GM12878 (cell line): ENCODE data around the gene WNT5B. TPM values are rescaled to one million over a fixed set of nuclear protein-coding genes. Genes with fewer than 3 reads are reported as not detected.

Experiments used
- ATAC-seq: fragments of 200-7000 bp; cut with Tn5 transposase; 3 replicates; pipeline ENCODE4 v1.9.1; 2020; ENCODE audit warnings: mild to moderate bottlenecking, moderate library complexity
- BruUV-seq: library from RNA; stranded (reverse); fragments of 400-500 nt; replicated peaks from 2 replicates; lab custom pipeline; 2021; lab: Mats Ljungman, UMichigan
- CTCF ChIA-PET: fragments of 300-600 bp; sonication (Branson Sonifier 250); formaldehyde crosslinking; extraction: SDS; loops from one replicate; lab custom pipeline; 2021; ENCODE audit warnings: inconsistent platforms; lab: Yijun Ruan, JAX
- POLR2A ChIA-PET: fragments of 350-600 bp; formaldehyde crosslinking; extraction: SDS; loops from one replicate; lab custom pipeline; 2021; ENCODE audit warnings: inconsistent platforms; lab: Charles Lee
- RAD21 ChIA-PET: fragments of 300-600 bp; sonication (Branson Sonifier 250); formaldehyde crosslinking; loops from one replicate; lab custom pipeline; 2023; ENCODE audit warnings: antibody characterized with exemption; ENCODE audit not compliant: unreplicated experiment; lab: Charles Lee
- SMC1A ChIA-PET: fragments of 300-600 bp; sonication (Branson Sonifier 250); formaldehyde crosslinking; loops from one replicate; lab custom pipeline; 2023; ENCODE audit not compliant: unreplicated experiment, uncharacterized antibody; lab: Charles Lee
- DNase-seq: peaks from one replicate; pipeline ENCODE4 v3.0.0-alpha.2; 2011; ENCODE audit warnings: low read depth, low spot score
- FAIRE-seq: peaks from 3 replicates; lab custom pipeline; 2011; peaks lifted over from hg19 to GRCh38; lab: Jason Lieb, UNC
- H2AFZ ChIP-seq: 2 replicates; pipeline ENCODE4 v1.6.0; 2011; ENCODE audit warnings: low read depth, low read length, control low read depth; ENCODE audit not compliant: control insufficient read depth
- H3K27ac ChIP-seq: 2 replicates; pipeline ENCODE4 v1.5.1; 2011; ENCODE audit warnings: control low read depth; ENCODE audit not compliant: control insufficient read depth, insufficient read depth
- H3K27me3 ChIP-seq, 2 experiments: replicated peaks in 1 of 2; 2 replicates each; pipeline versions ENCODE4 v1.6.0 to v1.6.1; 2011; ENCODE audit warnings: low read length in 1 of 2; ENCODE audit not compliant: control insufficient read depth in 2 of 2, insufficient read depth in 2 of 2
- H3K36me3 ChIP-seq, 2 experiments: 2 replicates each; pipeline ENCODE4 v1.5.1; 2011; ENCODE audit warnings: low read length in 1 of 2; ENCODE audit not compliant: control insufficient read depth in 2 of 2, insufficient read depth in 2 of 2
- H3K4me1 ChIP-seq: 2 replicates; pipeline ENCODE4 v1.6.1; 2011; ENCODE audit warnings: mild to moderate bottlenecking, low read length, moderate library complexity, mixed read lengths; ENCODE audit not compliant: control insufficient read depth, insufficient read depth
- H3K4me2 ChIP-seq: 2 replicates; pipeline ENCODE4 v1.6.0; 2011; ENCODE audit warnings: control low read depth; ENCODE audit not compliant: control insufficient read depth, insufficient read depth
- H3K4me3 ChIP-seq: fragments of 200-600 bp; sonication (generic); 2 replicates; pipeline ENCODE4 v1.5.1; 2016
- H3K79me2 ChIP-seq: 2 replicates; pipeline ENCODE4 v1.6.0; 2011; ENCODE audit warnings: low read length; ENCODE audit not compliant: control insufficient read depth, insufficient read depth
- H3K9ac ChIP-seq: 2 replicates; pipeline ENCODE4 v1.8.0; 2011; ENCODE audit warnings: low read length, control low read depth, mixed read lengths; ENCODE audit not compliant: control insufficient read depth, insufficient read depth
- H3K9me3 ChIP-seq: replicated peaks from 3 replicates; pipeline ENCODE4 v1.5.1; 2011; ENCODE audit warnings: mild to moderate bottlenecking, low read length; ENCODE audit not compliant: control insufficient read depth, insufficient read depth
- H4K20me1 ChIP-seq: 2 replicates; pipeline ENCODE4 v1.6.0; 2011; ENCODE audit not compliant: control insufficient read depth, insufficient read depth
- ASH2L ChIP-seq: fragments of 300-600, 200-600 bp; sonication (generic); IDR thresholded peaks from 2 replicates; pipeline ENCODE4 v1.6.1; 2017; ENCODE audit warnings: low read depth, mild to moderate bottlenecking, borderline replicate concordance
- CEBPB ChIP-seq, 2 experiments: fragments of 150-350 bp in 1 of 2; IDR thresholded peaks; 2 replicates each; pipeline ENCODE4 v1.6.1; 2012 to 2014; ENCODE audit warnings: low read depth in 2 of 2, low read length in 2 of 2, borderline replicate concordance in 1 of 2, inconsistent platforms in 1 of 2
- CHD4 ChIP-seq: fragments of 200-600 bp; sonication (generic); IDR thresholded peaks from 2 replicates; pipeline ENCODE4 v1.6.1; 2016; ENCODE audit warnings: mild to moderate bottlenecking
- GABPA ChIP-seq: IDR thresholded peaks from 2 replicates; pipeline ENCODE4 v1.6.1; 2014; ENCODE audit warnings: antibody characterized with exemption, low read depth, mild to moderate bottlenecking, inconsistent platforms
- JUND ChIP-seq: IDR thresholded peaks from 2 replicates; pipeline ENCODE4 v1.6.1; 2012; ENCODE audit warnings: low read depth, mild to moderate bottlenecking, low read length, improper control_type of control experiment, moderate library complexity
- MTA2 ChIP-seq: fragments of 450-650 bp; IDR thresholded peaks from 2 replicates; pipeline ENCODE4 v1.6.1; 2016; ENCODE audit warnings: low read depth, mild to moderate bottlenecking, moderate library complexity
- MYC ChIP-seq: IDR thresholded peaks from 2 replicates; pipeline ENCODE4 v1.6.1; 2011; ENCODE audit warnings: mild to moderate bottlenecking, low read length, moderate library complexity, inconsistent platforms; ENCODE audit not compliant: insufficient read depth, insufficient replicate concordance, insufficient read length, severe bottlenecking
- NBN ChIP-seq: fragments of 450-650 bp; IDR thresholded peaks from 2 replicates; pipeline ENCODE4 v1.6.1; 2016
- NFXL1 ChIP-seq: fragments of 450-650 bp; IDR thresholded peaks from 2 replicates; pipeline ENCODE4 v1.6.1; 2017; ENCODE audit warnings: antibody characterized with exemption, mild to moderate bottlenecking, borderline replicate concordance
- RUNX3 ChIP-seq: IDR thresholded peaks from 2 replicates; pipeline ENCODE4 v1.6.1; 2012; ENCODE audit warnings: low read length, inconsistent platforms
- SIN3A ChIP-seq: IDR thresholded peaks from 2 replicates; pipeline ENCODE4 v1.6.1; 2012; ENCODE audit warnings: low read depth, low read length, improper control_type of control experiment
- SMARCA5 ChIP-seq: fragments of 450-650 bp; IDR thresholded peaks from 2 replicates; pipeline ENCODE4 v1.6.1; 2017; ENCODE audit warnings: mild to moderate bottlenecking
- TBL1XR1 ChIP-seq: IDR thresholded peaks from 2 replicates; pipeline ENCODE4 v1.6.1; 2012; ENCODE audit warnings: low read depth, low read length, improper control_type of control experiment
- TCF12 ChIP-seq: IDR thresholded peaks from 2 replicates; pipeline ENCODE4 v1.6.1; 2011; ENCODE audit warnings: low read depth, mild to moderate bottlenecking, low read length
- ZNF274 ChIP-seq: IDR thresholded peaks from one replicate; pipeline ENCODE4 v1.8.0; 2011; ENCODE audit not compliant: insufficient read length, insufficient read depth
- ZSCAN29 ChIP-seq: fragments of 450-650 bp; IDR thresholded peaks from 2 replicates; pipeline ENCODE4 v1.6.1; 2017; ENCODE audit warnings: mild to moderate bottlenecking, moderate library complexity
- ZZZ3 ChIP-seq: IDR thresholded peaks from 2 replicates; pipeline ENCODE4 v1.6.1; 2011; ENCODE audit warnings: low read depth; ENCODE audit not compliant: control insufficient read depth, insufficient read length
- WGBS: methylation state at CpG from one replicate; pipeline ENCODE4 v1.1.6; 2016; ENCODE audit warnings: low lambda C conversion rate; ENCODE audit not compliant: insufficient replicate concordance, insufficient coverage; ENCODE audit errors: missing lambda C conversion rate; 5-methylcytosine and 5-hydroxymethylcytosine counted together
- in situ Hi-C: fragments of 300-500 bp; cut with MboI; formaldehyde crosslinking; loops from 9 replicates; pipeline ENCODE4 v1.14.3; 2018; ENCODE audit warnings: mixed read lengths
- intact Hi-C: fragments of 100-400 bp; cut with micrococcal nuclease; formaldehyde crosslinking; loops from one replicate; pipeline ENCODE4 v1.14.2; 2022; ENCODE audit not compliant: unreplicated experiment
- polyA plus RNA-seq, 11 experiments: library from polyadenylated mRNA; depleted of rRNA in 4 of 11; unstranded in 6 of 11; stranded (reverse) in 5 of 11; fragments of >200 nt; fragmentation: Nextera tagmentation in 4 of 11; fragmentation: Illumina TruSeq in 1 of 11; extraction: Ambion mirVana in 4 of 11; extraction: Trizol in 1 of 11; gene quantifications; 1 replicate in 1 of 11; 2 replicates in 10 of 11; pipeline versions ENCODE4 v1.2.1 to v1.2.3, GENCODE V29; 2011 to 2016; ENCODE audit warnings: inconsistent platforms in 2 of 11, missing spikeins in 2 of 11, low read depth in 1 of 11
- total RNA-seq, 4 experiments: library from RNA; depleted of rRNA in 3 of 4; stranded (reverse); fragments of >200 nt in 3 of 4; fragmentation: Illumina TruSeq in 1 of 4; extraction: Trizol in 1 of 4; gene quantifications; 2 replicates each; pipeline versions ENCODE4 v1.2.1 to v1.2.3, GENCODE V29; 2013 to 2021

The WNT5B gene
- total and polyA plus RNA-seq, 10 of the 15 experiments (the other 5 are each of a cell fraction or from before 2014, with no cell fraction given) = 0.45 to 18.3 (median 5.4) TPM

DNA sequence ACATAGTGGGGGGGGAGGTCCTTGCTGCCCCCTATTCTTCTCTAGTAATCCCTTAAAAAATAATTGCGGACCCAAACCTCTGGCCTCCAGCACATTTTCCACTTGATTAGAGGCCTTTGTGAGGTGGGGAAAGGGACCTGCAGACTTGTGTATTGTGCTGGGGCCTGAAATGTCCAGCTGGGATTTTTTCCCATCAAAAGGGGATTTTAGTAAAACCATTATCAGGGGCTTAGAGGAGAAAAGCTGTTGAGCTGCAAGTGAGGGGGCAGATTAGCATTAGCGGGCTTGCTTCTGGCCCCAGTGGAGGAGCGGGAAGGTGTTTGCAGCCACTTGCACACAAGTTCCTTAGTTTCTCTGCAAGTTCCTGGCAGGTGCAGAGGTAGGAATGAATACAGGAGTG lies 48.5 kb upstream of the WNT5B start:
- Histone ChIP-seq H3K9me3 (no peaks in the 10 kb centered on the region), H4K20me1 (no peaks in the 10 kb centered on the region), H3K27me3 (no peaks in the 10 kb centered on the region), H3K4me1 (no peaks in the 10 kb centered on the region), H3K9ac (no peak overlapping the region), H3K27ac (no peak overlapping the region), H2AFZ (no peak overlapping the region), H3K36me3 (no peaks in the 10 kb centered on the region), H3K4me2 (no peak overlapping the region), H3K4me3 (no peak overlapping the region), H3K79me2 (no peaks in the 10 kb centered on the region)
- intact Hi-C loops (loop anchor here (5.0 kb wide), 1 partner anchor 298 kb away; no protein-coding TSS in a partner anchor), in situ Hi-C loops (no loop called here)
- ChIA-PET CTCF (interaction anchor here (3.9 to 12.3 kb wide), 4 partner anchors 11 to 463 kb away, joined by 14 to 287 read pairs (median 124); no protein-coding TSS in a partner anchor), POLR2A (interaction anchor here (0.6 kb wide), 1 partner anchor 1191 kb away, joined by 8 read pairs; no protein-coding TSS in a partner anchor), SMC1A (interaction anchor here (0.8 to 12.3 kb wide), 6 partner anchors 9 to 462 kb away, joined by 3 to 276 read pairs (median 19); no protein-coding TSS in a partner anchor), RAD21 (interaction anchor here (0.6 to 4.9 kb wide), 4 partner anchors 26 to 529 kb away, joined by 3 to 237 read pairs (median 29); no protein-coding TSS in a partner anchor)
- TF ChIP-seq CHD4 (no peak), ZNF274 (no peak), CEBPB (IDR thresholded peaks at IDR 0.05; ENCODE audit: borderline replicate concordance in 1 of 2, low read depth in 2 of 2, low read length in 2 of 2) (no peak), GABPA (no peak), NBN (no peak), JUND (no peak), ZSCAN29 (no peak), ZZZ3 (no peak), NFXL1 (no peak), MYC (no peak), SMARCA5 (no peak), MTA2 (no peak), RUNX3 (no peak), SIN3A (no peak), ASH2L (no peak), TBL1XR1 (no peak), TCF12 (no peak)
- 100% methylated on average over 3 of the region's 3 CpGs for WGBS
- no TSS peak for BruUV-seq
- FAIRE-seq (no peak), ATAC-seq (no peak), DNase-seq (no peak)
